Memory B cell (primary cell): ENCODE results near the gene IL1RAP.
A peak's percentile ranks its signal among the peaks of the same experiment; 100 is the strongest.

Experiments
- ATAC-seq: fragments of 150-1000 bp; cut with Tn5 transposase; 2 replicates; pipeline ENCODE4 v1.10.0; 2021; ENCODE audit warnings: low read depth, mild to moderate bottlenecking, moderate library complexity
- DNase-seq, 2 donors: peaks; one replicate each; pipeline ENCODE4 v3.0.0; 2022; ENCODE audit warnings: low spot score in 2 of 2
- H3K27ac Mint-ChIP-seq: one replicate; pipeline ENCODE4 v1.8.0; 2022; ENCODE audit warnings: mild to moderate bottlenecking, moderate library complexity, mixed read lengths
- H3K27me3 Mint-ChIP-seq: one replicate; pipeline ENCODE4 v1.8.0; 2022; ENCODE audit warnings: mixed read lengths
- H3K36me3 Mint-ChIP-seq: one replicate; pipeline ENCODE4 v1.8.0; 2022; ENCODE audit warnings: mild to moderate bottlenecking, mixed read lengths
- H3K4me1 Mint-ChIP-seq: one replicate; pipeline ENCODE4 v1.8.0; 2022; ENCODE audit warnings: mixed read lengths
- H3K4me3 Mint-ChIP-seq: one replicate; pipeline ENCODE4 v1.8.0; 2022; ENCODE audit warnings: mild to moderate bottlenecking, moderate library complexity, mixed read lengths
- H3K9me3 Mint-ChIP-seq: one replicate; pipeline ENCODE4 v1.8.0; 2022; ENCODE audit warnings: mixed read lengths

Gene IL1RAP

GRCh38 chr3:190560013-190560895 is 46.4 kb downstream of the IL1RAP start:
- peaks cover 16% of the 10 kb centered on the region for H3K36me3 Mint-ChIP-seq
- no peaks in the 10 kb centered on the region for H3K27me3 Mint-ChIP-seq
- no peak for ATAC-seq
- H3K27ac Mint-ChIP-seq = no peak overlapping the region
- H3K4me3 Mint-ChIP-seq = no peak overlapping the region
- H3K4me1 Mint-ChIP-seq = peaks cover 2% of the 10 kb centered on the region
- DNase-seq = no peak
- no peaks in the 10 kb centered on the region for H3K9me3 Mint-ChIP-seq

- ATAC-seq = no peak
- DNase-seq = no peak
- no peaks in the 10 kb centered on the region for H3K27me3 Mint-ChIP-seq
- peak overlapping the region; percentile 33 for H3K27ac Mint-ChIP-seq
- no peak overlapping the region for H3K4me3 Mint-ChIP-seq
- H3K4me1 Mint-ChIP-seq = no peaks in the 10 kb centered on the region
- peaks cover 21% of the 10 kb centered on the region for H3K36me3 Mint-ChIP-seq
- peaks cover 3% of the 10 kb centered on the region for H3K9me3 Mint-ChIP-seq
These were observed 49.1 kb downstream of the IL1RAP start for GRCh38 chr3:190562866-190563510.

- H3K36me3 Mint-ChIP-seq = peaks cover 21% of the 10 kb centered on the region
- peaks cover 3% of the 10 kb centered on the region for H3K9me3 Mint-ChIP-seq
- no peak overlapping the region for H3K4me3 Mint-ChIP-seq
- no peak for DNase-seq
- H3K27me3 Mint-ChIP-seq = no peaks in the 10 kb centered on the region
- ATAC-seq = no peak
- H3K4me1 Mint-ChIP-seq = no peaks in the 10 kb centered on the region
- no peak overlapping the region for H3K27ac Mint-ChIP-seq
These were observed 50.3 kb downstream of the IL1RAP start for GRCh38 chr3:190564175-190564574.

GRCh38 chr3:190566043-190566933 is 52.4 kb downstream of the IL1RAP start:
- ATAC-seq = no peak
- H3K27me3 Mint-ChIP-seq = no peaks in the 10 kb centered on the region
- no peak overlapping the region for H3K4me3 Mint-ChIP-seq
- H3K4me1 Mint-ChIP-seq = no peaks in the 10 kb centered on the region
- H3K27ac Mint-ChIP-seq = no peak overlapping the region
- peaks cover 3% of the 10 kb centered on the region for H3K9me3 Mint-ChIP-seq
- H3K36me3 Mint-ChIP-seq = peaks cover 16% of the 10 kb centered on the region
- no peak for DNase-seq

- peaks cover 17% of the 10 kb centered on the region for H3K36me3 Mint-ChIP-seq
- H3K4me1 Mint-ChIP-seq = no peaks in the 10 kb centered on the region
- no peaks in the 10 kb centered on the region for H3K27me3 Mint-ChIP-seq
- no peak overlapping the region for H3K27ac Mint-ChIP-seq
- ATAC-seq (no peak), DNase-seq (no peak)
- no peak overlapping the region for H3K4me3 Mint-ChIP-seq
- H3K9me3 Mint-ChIP-seq = peaks cover 5% of the 10 kb centered on the region
These were observed 54.2 kb downstream of the IL1RAP start for GRCh38 chr3:190568036-190568435.

GRCh38 chr3:190574473-190574872 is 60.6 kb downstream of the IL1RAP start:
- no peak for ATAC-seq
- Mint-ChIP-seq H3K27ac (no peak overlapping the region), H3K9me3 (peaks cover 3% of the 10 kb centered on the region), H3K4me1 (peaks cover 5% of the 10 kb centered on the region), H3K36me3 (peaks cover 11% of the 10 kb centered on the region), H3K27me3 (no peaks in the 10 kb centered on the region), H3K4me3 (no peak overlapping the region)
- no peak for DNase-seq

GRCh38 chr3:190575437-190576185 is 61.7 kb downstream of the IL1RAP start:
- ATAC-seq = no peak
- DNase-seq = no peak
- Mint-ChIP-seq H3K36me3 (peaks cover 11% of the 10 kb centered on the region), H3K27me3 (no peaks in the 10 kb centered on the region), H3K9me3 (peaks cover 3% of the 10 kb centered on the region), H3K4me3 (no peak overlapping the region), H3K4me1 (peaks cover 9% of the 10 kb centered on the region), H3K27ac (no peak overlapping the region)

- no peak for ATAC-seq
- Mint-ChIP-seq H3K4me3 (no peak overlapping the region), H3K4me1 (peaks cover 13% of the 10 kb centered on the region)
These were observed 63.3 kb downstream of the IL1RAP start for GRCh38 chr3:190577225-190577624.

GRCh38 chr3:190579514-190580137 is 65.7 kb downstream of the IL1RAP start:
- H3K27ac Mint-ChIP-seq = no peak overlapping the region
- ATAC-seq (no peak), DNase-seq (no peak)
- no peaks in the 10 kb centered on the region for H3K27me3 Mint-ChIP-seq
- peaks cover 6% of the 10 kb centered on the region for H3K36me3 Mint-ChIP-seq
- peaks cover 1% of the 10 kb centered on the region for H3K9me3 Mint-ChIP-seq
- H3K4me1 Mint-ChIP-seq = peaks cover 13% of the 10 kb centered on the region
- no peak overlapping the region for H3K4me3 Mint-ChIP-seq

More at GRCh38 chr3:190577225-190577624, 63.3 kb downstream of the IL1RAP start:
- Mint-ChIP-seq H3K9me3 (peaks cover 2% of the 10 kb centered on the region), H3K27ac (no peak overlapping the region), H3K36me3 (peaks cover 7% of the 10 kb centered on the region), H3K27me3 (no peaks in the 10 kb centered on the region)
- DNase-seq = no peak

GRCh38 chr3:190580417-190580816 is 66.5 kb downstream of the IL1RAP start:
- H3K36me3 Mint-ChIP-seq = peaks cover 6% of the 10 kb centered on the region
- H3K4me3 Mint-ChIP-seq = no peak overlapping the region
- ATAC-seq = no peak
- peaks cover 13% of the 10 kb centered on the region for H3K4me1 Mint-ChIP-seq
- H3K9me3 Mint-ChIP-seq = peaks cover 1% of the 10 kb centered on the region
- no peaks in the 10 kb centered on the region for H3K27me3 Mint-ChIP-seq
- H3K27ac Mint-ChIP-seq = no peak overlapping the region
- DNase-seq = no peak

- Mint-ChIP-seq H3K27me3 (no peaks in the 10 kb centered on the region), H3K27ac (no peak overlapping the region), H3K4me3 (no peak overlapping the region), H3K4me1 (peaks cover 17% of the 10 kb centered on the region), H3K36me3 (peaks cover 6% of the 10 kb centered on the region), H3K9me3 (peaks cover 1% of the 10 kb centered on the region)
- ATAC-seq (peak; percentile 60), DNase-seq (no peak)
These were observed 67.2 kb downstream of the IL1RAP start for GRCh38 chr3:190581041-190581541.

GRCh38 chr3:190582667-190583066 is 68.8 kb downstream of the IL1RAP start:
- no peaks in the 10 kb centered on the region for H3K27me3 Mint-ChIP-seq
- H3K27ac Mint-ChIP-seq = no peak overlapping the region
- peaks cover 6% of the 10 kb centered on the region for H3K36me3 Mint-ChIP-seq

More at GRCh38 chr3:190582667-190583066, 68.8 kb downstream of the IL1RAP start:
- Mint-ChIP-seq H3K4me3 (no peak overlapping the region), H3K4me1 (peaks cover 28% of the 10 kb centered on the region), H3K9me3 (peaks cover 1% of the 10 kb centered on the region)
- ATAC-seq = no peak
- no peak for DNase-seq
